Stimulated activated CD4-positive, alpha-beta T cell treated with anti-CD3 and anti-CD28 coated beads, Interleukin-1b, Interleukin-23, amount 100 ng/mL, for 1 hour (primary cell): ENCODE data around the gene DIP2C.

ENCODE experiments used
- DNase-seq, 2 donors: peaks; one replicate each; pipeline ENCODE4 v3.0.0-alpha.2; 2020; ENCODE audit warnings: low read depth in 2 of 2

The DIP2C gene

DNA sequence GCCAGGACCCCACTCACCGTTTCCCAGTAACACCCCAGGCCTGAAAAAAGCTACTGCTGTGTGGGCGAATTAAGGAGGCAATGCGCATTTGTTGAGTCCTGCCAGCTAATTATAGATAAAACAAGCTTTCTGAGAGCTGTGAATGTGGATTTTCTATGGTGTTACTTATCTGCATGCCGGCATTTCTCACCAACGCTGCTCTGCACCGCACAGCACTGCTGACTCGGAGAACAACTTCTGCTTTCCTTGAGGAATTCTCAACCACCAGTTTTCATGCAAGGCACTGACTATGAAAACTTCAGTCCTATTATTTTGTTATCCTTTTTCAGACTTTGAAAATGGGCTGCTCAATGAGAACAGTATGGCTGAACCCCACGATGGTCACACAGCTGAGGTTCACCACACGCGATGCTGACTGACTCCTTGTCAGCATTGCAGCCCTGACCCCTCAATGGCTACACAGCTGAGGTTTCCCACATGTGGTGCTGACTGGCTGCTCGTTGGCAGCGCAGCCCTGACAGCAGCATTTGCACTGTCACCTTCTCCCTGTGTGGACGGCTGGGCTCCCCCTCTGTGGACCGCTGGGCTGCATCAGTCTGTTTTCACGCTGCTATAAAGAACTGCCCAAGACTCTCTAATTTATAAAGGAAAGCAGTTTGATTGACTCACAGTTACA is 190.6 kb downstream of the DIP2C start:
- DNase-seq, result no peak

GRCh38 chr10:497898-498451 is 191.5 kb downstream of the DIP2C start:
- DNase-seq, result no peak

DNA sequence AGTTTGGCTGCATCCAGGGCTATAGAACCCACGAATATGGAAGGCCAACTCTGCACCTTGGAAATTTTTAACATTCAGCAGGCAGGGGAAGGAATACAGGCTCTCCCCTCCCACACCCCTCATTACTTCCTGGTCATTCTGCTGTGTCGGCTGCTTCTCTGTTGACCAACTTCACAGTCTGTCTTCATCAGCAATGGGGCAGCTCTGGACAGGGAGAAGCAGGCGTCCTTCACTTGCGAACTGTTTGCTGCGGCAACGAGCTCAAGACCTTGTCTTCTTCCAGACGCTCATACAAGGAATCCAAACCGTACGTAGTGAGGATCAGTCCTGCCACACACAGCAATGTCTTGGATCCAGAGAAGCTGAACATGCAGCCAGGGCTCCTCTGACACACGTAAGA is 192.2 kb downstream of the DIP2C start:
- DNase-seq, result no peak

DNA sequence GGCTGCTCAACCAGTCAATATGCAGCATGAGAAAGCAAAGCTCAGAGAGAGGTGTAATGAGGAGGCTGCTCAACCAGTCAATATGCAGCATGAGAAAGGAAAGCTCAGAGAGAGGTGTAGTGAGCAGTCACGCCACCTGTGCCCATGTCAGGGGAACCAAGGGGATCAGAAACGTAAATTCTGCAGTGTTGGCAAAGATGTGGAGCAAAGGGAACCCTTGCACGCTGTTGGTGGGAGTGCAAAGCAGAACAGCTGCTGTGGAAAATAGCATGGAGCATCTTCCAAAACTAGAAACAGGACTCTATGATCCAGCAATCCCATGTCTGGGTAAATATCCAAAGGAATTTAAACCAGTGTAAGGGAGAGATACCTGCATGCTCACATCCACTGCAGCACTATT is 194.9 kb downstream of the DIP2C start:
- DNase-seq, result no peak

- no peak for DNase-seq
Observed at GRCh38 chr10:494149-494542, 195.3 kb downstream of the DIP2C start.

GRCh38 chr10:493391-494148 is 195.9 kb downstream of the DIP2C start:
- DNase-seq, result no peak

DNA sequence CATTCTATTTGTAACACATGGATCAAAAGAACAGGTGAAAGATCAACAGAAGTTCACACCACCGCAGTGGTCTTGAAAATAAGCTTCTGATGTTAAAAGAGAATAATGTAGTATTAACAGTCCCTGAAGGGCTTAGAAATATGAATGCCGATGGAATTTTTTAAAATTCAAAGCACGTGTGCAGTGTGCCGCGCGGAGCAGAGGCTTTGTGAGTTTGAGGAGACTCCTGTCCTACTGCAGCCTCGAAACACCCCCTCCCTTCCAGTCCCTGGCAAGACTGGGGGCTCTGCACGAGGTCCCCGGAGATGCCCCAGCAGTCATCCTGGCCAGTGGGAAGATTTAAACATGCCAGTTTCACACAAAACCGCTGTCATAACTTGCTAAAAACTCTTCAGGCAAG is 196.6 kb downstream of the DIP2C start:
- DNase-seq, result no peak

- DNase-seq, result no peak
Observed at GRCh38 chr10:491667-492424, 197.6 kb downstream of the DIP2C start.

GRCh38 chr10:490891-491571 is 198.4 kb downstream of the DIP2C start:
- no peak for DNase-seq

DNA sequence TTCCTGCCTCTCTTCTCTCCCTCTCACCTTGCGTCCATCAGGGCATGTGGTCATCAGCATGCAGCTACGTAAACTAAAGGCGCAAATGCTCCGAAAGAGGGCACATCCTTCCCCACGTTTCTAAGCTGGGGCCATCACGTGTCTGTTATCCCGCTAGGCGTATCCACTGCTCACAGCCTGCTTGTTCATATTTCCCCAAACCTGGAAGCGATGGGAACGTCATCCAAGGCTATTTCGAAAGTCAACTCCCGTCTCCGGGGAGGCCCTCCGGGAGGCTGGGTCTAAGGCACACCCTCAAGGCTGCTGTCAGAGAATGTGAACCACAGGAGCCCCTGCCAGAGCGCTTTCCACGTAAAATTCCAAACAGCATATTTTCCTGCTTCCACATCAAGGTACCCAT is 199.2 kb downstream of the DIP2C start:
- no peak for DNase-seq

DNA sequence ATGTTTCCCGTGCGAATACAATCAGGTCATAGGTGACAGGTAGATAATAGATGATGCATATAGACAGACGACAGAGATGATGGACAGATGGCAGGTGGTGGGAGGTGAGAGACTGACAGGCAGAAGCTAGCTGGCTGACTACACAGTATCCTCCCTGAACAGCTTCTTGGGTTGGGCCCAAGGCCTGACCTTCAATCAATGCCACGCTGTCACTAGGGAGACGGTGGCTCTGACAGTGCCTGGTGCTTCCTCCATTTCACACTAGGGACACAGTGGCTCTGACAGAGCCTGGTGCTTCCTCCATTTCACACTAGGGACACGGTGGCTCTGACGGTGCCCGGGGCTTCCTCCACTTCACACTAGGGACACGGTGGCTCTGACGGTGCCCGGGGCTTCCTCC is 200.1 kb downstream of the DIP2C start:
- DNase-seq, result no peak

DNA sequence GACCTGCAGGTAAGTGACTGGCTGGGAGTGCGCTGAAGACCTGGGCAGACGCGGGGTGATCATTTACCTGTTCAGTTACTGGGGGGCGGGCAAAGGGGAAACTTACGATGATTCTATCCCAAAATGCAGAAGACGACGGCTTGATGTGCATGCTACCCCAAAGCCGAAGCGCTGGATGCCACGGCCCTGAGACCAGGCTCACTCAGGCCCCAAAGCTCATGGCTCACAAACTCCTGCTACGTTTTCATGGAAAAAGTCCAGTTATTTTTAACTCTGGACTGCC is 200.6 kb downstream of the DIP2C start:
- no peak for DNase-seq

DNA sequence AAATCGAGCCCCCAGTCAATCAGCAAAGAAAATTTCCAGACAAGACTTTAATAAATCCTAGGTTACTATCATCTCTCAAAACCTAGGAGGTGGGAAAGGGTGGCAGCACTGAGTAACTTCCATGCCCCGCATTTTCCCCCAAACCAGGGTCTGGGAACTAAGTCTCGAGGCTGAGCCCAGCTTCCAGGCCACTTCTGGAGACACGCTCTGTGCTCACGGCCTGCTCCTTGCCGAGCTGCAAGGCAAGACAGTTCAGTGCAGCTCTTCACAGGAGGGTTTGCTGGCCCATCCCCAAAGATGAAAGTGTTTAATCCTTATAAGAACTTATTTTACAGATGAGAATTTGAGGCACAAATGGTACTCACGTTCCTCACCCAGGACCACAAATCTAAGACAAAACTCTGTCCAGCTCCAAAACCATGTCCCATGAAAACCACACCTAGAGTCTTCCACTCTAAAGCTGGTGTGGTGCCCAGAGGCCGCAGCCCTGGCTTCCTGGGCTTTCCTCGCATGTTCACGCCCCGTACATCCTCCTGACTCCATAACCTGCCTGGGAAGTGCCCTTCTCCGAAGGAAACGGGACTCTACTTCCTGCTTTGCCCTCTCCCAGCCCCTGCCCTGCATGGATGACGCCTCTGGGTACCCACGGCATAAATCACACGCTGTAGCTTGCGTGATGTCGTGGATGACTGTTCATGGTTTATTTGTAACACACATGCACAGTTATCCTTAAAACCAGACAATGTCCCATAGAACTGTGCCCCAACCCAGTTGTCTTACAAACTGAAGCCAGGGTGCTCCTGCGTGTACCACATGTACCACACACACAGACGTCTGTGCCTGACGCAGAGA is 201.2 kb downstream of the DIP2C start:
- DNase-seq, result no peak

- no peak for DNase-seq
Observed at GRCh38 chr10:486666-487322, 202.7 kb downstream of the DIP2C start.

- no peak for DNase-seq
Observed at GRCh38 chr10:486206-486605, 203.3 kb downstream of the DIP2C start.

- no peak for DNase-seq
Observed at GRCh38 chr10:485776-486175, 203.7 kb downstream of the DIP2C start.

DNA sequence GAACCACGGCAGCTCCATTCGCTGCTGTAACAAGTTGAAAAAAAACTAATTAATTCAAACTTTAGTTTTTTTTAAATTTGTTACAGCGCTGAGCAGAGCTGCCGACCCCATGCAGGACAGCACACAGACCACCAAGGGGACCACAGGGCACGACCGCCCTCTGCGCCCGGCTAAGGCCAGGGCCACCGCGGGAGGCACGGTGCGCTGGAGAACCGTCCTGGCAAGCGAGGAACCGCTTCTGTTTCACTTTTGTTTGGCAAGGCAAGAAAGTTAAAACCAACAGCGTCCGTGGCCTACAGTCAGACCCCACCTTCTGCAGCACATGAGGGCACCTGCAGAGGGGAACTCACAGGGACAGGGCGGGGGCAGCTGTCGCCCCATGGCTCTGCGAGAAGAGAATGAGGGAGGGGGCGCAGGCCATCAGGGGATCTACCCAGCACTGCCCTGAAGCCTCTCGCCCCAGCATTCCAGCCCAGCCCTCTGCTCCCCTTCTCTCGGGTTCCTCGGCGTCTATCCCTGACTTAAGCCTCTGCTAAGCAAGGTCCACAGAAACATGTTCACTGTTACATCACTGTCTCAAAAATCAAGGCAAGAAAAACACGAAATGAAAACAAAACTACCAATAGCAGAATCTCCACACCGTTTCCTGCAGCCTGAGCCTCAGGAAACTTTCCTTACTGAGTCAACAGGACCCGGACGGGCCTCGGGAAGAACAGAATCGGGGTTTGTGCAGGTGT is 204.4 kb downstream of the DIP2C start:
- no peak for DNase-seq

GRCh38 chr10:484441-484924 is 205.0 kb downstream of the DIP2C start:
- DNase-seq, result no peak

DNA sequence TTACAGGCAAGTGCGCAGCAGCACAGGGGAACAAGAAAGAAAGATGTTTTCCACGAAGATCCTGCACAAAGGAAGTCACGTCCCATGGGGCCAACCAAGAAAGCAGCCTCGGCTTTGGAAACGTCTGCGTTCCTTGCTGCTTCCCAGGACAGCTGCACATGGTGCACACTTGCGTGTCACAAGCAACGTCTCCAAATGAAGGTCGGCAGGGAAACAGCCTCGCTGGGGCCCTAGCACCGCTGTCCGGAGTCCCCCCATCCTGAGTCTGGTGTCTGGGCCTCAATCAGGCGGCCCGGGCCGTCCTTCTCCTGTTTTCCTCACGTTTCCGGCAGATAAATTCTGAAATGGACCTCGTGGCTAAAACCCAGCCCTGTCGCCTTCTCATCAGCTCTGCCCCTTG is 206.2 kb downstream of the DIP2C start:
- no peak for DNase-seq

DNA sequence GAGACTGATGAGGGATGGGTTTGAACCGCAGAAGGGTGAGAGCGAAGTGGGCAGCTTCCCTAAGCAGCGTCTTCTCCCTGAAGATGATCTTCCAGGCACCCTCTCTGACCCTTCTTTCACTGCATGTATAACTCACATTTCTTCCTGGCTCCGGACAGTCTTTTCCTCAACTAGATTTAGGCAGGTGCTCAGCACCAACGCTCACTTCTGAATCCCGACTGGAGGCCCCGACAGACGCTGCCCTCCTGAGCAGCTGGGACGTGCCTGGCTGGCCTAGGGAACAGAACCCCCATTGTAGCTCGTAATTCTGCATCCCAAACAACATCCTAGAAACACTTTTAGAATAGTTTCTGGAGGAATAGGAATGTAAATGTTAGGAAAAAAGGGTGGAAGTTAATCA is 206.6 kb downstream of the DIP2C start:
- DNase-seq, result no peak
